Ishikawa (cell line): Measurements from ENCODE around the gene DUSP22.

Experiments
- CEBPB ChIP-seq: IDR thresholded peaks from 2 replicates; pipeline ENCODE4 v1.6.1; 2012
- CREB1 ChIP-seq: IDR thresholded peaks from 2 replicates; pipeline ENCODE4 v1.6.1; 2012; ENCODE audit warnings: low read depth
- EGR1 ChIP-seq: IDR thresholded peaks from 2 replicates; pipeline ENCODE4 v1.6.1; 2012
- EP300 ChIP-seq: IDR thresholded peaks from 2 replicates; pipeline ENCODE4 v1.6.1; 2012; ENCODE audit warnings: borderline replicate concordance
- FOXM1 ChIP-seq: IDR thresholded peaks from 2 replicates; pipeline ENCODE4 v1.6.1; 2012; ENCODE audit warnings: low read depth, borderline replicate concordance
- NFIC ChIP-seq: IDR thresholded peaks from 2 replicates; pipeline ENCODE4 v1.6.1; 2012
- RAD21 ChIP-seq: IDR thresholded peaks from 2 replicates; pipeline ENCODE4 v1.6.1; 2012; ENCODE audit warnings: low read depth
- TAF1 ChIP-seq: IDR thresholded peaks from 2 replicates; pipeline ENCODE4 v1.6.1; 2012; ENCODE audit warnings: low read depth, mild to moderate bottlenecking
- TCF12 ChIP-seq: IDR thresholded peaks from 2 replicates; pipeline ENCODE4 v1.6.1; 2012; ENCODE audit warnings: low read depth
- TEAD4 ChIP-seq: IDR thresholded peaks from 2 replicates; pipeline ENCODE4 v1.6.1; 2012
- USF1 ChIP-seq: IDR thresholded peaks from 2 replicates; pipeline ENCODE4 v1.6.1; 2012
- YY1 ChIP-seq: IDR thresholded peaks from 2 replicates; pipeline ENCODE4 v1.6.1; 2012; ENCODE audit warnings: low read depth
- ZBTB7A ChIP-seq: IDR thresholded peaks from 2 replicates; pipeline ENCODE4 v1.6.1; 2012; ENCODE audit warnings: low read depth
- TF ChIP-seq, protein P1 (sequence below): IDR thresholded peaks from 2 replicates; pipeline ENCODE4 v1.6.1; 2012; ENCODE audit warnings: low read depth, mild to moderate bottlenecking
- TF ChIP-seq, protein P2 (sequence below): IDR thresholded peaks from 2 replicates; pipeline ENCODE4 v1.6.1; 2012

Gene DUSP22

GRCh38 chr6:356828-357251 lies 64.6 kb downstream of the DUSP22 start:
- TF ChIP-seq TCF12: no peak
- TF ChIP-seq CEBPB: no peak
- TF ChIP-seq EGR1: no peak
- TF ChIP-seq, protein P1, sequence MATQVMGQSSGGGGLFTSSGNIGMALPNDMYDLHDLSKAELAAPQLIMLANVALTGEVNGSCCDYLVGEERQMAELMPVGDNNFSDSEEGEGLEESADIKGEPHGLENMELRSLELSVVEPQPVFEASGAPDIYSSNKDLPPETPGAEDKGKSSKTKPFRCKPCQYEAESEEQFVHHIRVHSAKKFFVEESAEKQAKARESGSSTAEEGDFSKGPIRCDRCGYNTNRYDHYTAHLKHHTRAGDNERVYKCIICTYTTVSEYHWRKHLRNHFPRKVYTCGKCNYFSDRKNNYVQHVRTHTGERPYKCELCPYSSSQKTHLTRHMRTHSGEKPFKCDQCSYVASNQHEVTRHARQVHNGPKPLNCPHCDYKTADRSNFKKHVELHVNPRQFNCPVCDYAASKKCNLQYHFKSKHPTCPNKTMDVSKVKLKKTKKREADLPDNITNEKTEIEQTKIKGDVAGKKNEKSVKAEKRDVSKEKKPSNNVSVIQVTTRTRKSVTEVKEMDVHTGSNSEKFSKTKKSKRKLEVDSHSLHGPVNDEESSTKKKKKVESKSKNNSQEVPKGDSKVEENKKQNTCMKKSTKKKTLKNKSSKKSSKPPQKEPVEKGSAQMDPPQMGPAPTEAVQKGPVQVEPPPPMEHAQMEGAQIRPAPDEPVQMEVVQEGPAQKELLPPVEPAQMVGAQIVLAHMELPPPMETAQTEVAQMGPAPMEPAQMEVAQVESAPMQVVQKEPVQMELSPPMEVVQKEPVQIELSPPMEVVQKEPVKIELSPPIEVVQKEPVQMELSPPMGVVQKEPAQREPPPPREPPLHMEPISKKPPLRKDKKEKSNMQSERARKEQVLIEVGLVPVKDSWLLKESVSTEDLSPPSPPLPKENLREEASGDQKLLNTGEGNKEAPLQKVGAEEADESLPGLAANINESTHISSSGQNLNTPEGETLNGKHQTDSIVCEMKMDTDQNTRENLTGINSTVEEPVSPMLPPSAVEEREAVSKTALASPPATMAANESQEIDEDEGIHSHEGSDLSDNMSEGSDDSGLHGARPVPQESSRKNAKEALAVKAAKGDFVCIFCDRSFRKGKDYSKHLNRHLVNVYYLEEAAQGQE: no peak
- no peak for TF ChIP-seq USF1
- no peak for TF ChIP-seq ZBTB7A
- TF ChIP-seq, protein P2, sequence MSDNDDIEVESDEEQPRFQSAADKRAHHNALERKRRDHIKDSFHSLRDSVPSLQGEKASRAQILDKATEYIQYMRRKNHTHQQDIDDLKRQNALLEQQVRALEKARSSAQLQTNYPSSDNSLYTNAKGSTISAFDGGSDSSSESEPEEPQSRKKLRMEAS: no peak
- no peak for TF ChIP-seq TEAD4
- no peak for TF ChIP-seq NFIC
- no peak for TF ChIP-seq CREB1

GRCh38 chr6:357261-357790 lies 65.0 kb downstream of the DUSP22 start:
- TF ChIP-seq YY1 (no peak), TCF12 (no peak), CREB1 (no peak), EP300 (no peak), TEAD4 (no peak), NFIC (no peak), TAF1 (no peak), CEBPB (no peak), ZBTB7A (no peak), RAD21 (no peak), USF1 (no peak), EGR1 (no peak), FOXM1 (no peak)
- TF ChIP-seq, protein P2: no peak
- TF ChIP-seq, protein P1: no peak

DNA sequence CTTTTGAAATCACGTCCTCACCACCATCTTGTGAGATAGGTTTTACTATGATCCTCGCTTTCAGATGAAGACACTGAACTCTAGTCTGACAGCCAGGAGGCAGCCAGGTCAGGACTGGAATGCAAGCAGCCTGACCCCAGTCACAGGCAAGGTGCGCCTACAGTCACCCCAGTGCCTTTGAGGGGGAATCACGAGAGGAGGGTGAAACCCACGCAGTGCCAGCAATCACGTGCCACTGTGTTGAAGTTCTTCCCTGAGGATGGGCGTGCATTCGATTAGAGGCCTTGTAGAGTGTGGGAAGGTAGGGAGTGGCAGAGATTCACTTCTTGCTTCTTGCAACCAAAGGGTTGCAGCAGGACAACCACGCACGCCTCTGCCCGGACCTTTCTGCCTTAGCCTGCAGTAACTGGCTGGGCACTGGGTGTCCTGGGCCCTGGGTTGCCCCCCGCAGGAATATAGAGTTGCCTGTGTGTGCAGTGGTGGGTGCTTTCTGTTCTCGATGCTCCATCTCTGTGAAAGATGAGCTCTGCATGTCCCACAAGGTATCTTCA lies 65.6 kb downstream of the DUSP22 start:
- no peak for TF ChIP-seq USF1
- no peak for TF ChIP-seq EGR1
- no peak for TF ChIP-seq FOXM1
- TF ChIP-seq ZBTB7A: no peak
- no peak for TF ChIP-seq EP300
- TF ChIP-seq YY1: no peak
- TF ChIP-seq CREB1: no peak
- no peak for TF ChIP-seq CEBPB
- TF ChIP-seq, protein P1: no peak
- no peak for TF ChIP-seq TEAD4
- TF ChIP-seq, protein P2: no peak

- no peak for TF ChIP-seq TAF1
- no peak for TF ChIP-seq EP300
- TF ChIP-seq EGR1: no peak
- TF ChIP-seq YY1: no peak
- TF ChIP-seq TEAD4: no peak
These were observed 66.1 kb downstream of the DUSP22 start for GRCh38 chr6:358432-358831.
